Measurements from ENCODE around the gene KRTAP10-7.
"Not testable (repeated sequence)": the region's sequence is repeated elsewhere in the genome, so short reads cannot be mapped to it uniquely, and the experiment has no call there.

The KRTAP10-7 gene

GRCh38 chr21:44571296-44571695, 29.1 kb upstream of the KRTAP10-7 start:
- in situ Hi-C loops (cut with MboI; ENCODE audit: low sequenced_read_pairs): no loop called here

- in situ Hi-C loops (cut with MboI; ENCODE audit: low sequenced_read_pairs): no loop called here
Observed at GRCh38 chr21:44571844-44572782, 28.3 kb upstream of the KRTAP10-7 start.

DNA sequence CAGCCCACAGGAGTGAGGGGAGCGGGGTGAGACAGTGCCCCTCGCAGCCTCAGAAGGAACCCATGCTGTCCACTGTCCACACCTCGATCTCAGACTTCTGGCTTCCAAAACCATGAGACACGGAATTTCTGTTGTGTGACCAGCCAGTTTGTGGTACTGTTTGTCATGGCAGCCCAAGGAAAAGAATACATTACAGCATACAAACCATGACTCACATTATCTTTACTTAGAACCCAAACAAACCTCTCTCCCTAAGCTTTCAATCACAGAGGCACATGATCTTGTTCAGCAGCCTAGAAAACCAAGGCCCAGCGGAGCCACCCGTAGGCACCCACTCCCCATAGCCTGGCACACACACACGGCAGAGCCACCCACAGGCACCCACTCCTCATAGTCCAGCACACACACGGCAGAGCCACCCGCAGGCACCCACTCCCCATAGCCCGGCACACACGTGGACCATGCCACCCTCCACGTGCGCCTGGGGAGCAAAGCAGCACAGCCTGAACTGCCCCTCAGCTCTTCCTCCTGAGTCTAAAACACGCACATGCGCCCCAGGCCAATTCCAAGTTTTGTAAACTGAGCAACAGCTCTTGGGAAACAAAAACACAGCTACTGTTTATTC, 27.3 kb upstream of the KRTAP10-7 start:
- in situ Hi-C loops (cut with MboI; ENCODE audit: low sequenced_read_pairs): no loop called here

DNA sequence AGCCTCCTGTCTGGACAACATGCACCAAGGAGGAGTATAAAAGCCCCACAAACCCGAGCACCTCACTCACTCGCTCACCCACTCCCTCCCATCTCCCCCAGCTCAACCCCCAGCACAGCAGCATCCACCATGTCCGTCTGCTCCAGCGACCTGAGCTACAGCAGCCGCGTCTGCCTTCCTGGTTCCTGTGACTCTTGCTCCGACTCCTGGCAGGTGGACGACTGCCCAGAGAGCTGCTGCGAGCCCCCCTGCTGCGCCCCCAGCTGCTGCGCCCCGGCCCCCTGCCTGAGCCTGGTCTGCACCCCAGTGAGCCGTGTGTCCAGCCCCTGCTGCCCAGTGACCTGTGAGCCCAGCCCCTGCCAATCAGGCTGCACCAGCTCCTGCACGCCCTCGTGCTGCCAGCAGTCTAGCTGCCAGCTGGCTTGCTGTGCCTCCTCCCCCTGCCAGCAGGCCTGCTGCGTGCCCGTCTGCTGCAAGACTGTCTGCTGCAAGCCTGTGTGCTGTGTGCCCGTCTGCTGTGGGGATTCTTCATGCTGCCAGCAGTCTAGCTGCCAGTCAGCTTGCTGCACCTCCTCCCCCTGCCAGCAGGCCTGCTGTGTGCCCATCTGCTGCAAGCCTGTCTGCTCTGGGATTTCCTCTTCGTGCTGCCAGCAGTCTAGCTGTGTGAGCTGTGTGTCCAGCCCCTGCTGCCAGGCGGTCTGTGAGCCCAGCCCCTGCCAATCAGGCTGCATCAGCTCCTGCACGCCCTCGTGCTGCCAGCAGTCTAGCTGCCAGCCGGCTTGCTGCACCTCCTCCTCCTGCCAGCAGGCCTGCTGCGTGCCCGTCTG, 26.6 kb upstream of the KRTAP10-7 start, which contains the start of gene KRTAP10-4:
Gene KRTAP10-4 (plus strand): TSS at position 100 of the 827 bp plus-strand sequence. CDS start 30 bp downstream, at position 130.
- in situ Hi-C loops (cut with MboI; ENCODE audit: low sequenced_read_pairs): not testable (repeated sequence)

GRCh38 chr21:44574457-44575306, 25.7 kb upstream of the KRTAP10-7 start:
- in situ Hi-C loops (cut with MboI; ENCODE audit: low sequenced_read_pairs): no loop called here

DNA sequence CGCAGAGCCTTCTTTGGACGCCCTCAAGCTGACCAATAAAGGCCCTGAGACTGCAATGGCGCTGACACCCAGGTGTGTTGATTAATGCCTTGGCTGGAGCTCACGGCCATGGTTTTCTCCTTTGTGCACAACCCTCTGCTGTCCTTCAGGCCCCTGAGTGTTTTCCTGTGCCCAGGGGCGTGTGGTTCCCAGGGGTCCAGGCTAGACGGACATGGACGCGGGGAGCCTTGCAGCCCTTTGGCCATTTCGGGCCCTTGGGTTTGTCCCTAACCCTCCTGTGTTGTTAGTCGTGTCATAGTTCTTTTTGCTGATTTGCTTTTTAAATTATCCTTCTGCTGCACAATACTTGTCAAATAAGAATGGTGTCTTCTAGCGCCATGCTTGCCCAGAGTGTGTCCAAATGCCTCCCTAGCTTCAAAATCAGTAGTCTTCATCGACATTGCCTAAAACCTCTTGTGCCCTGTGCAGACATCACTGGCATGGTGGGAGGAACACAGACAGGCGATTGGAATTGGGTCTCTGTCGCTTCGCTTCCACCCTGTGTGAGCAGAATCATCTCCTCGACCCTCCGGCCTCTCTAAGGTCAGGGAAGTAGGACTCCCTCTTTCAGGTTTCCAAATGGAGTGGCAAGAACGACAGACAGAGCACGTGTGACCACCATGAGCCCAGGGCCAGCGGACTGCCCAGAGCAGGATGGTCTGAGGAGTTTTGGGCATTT, 24.9 kb upstream of the KRTAP10-7 start:
- in situ Hi-C loops (cut with MboI; ENCODE audit: low sequenced_read_pairs): no loop called here

GRCh38 chr21:44576025-44576420, 24.4 kb upstream of the KRTAP10-7 start:
- in situ Hi-C loops (cut with MboI; ENCODE audit: low sequenced_read_pairs): no loop called here

DNA sequence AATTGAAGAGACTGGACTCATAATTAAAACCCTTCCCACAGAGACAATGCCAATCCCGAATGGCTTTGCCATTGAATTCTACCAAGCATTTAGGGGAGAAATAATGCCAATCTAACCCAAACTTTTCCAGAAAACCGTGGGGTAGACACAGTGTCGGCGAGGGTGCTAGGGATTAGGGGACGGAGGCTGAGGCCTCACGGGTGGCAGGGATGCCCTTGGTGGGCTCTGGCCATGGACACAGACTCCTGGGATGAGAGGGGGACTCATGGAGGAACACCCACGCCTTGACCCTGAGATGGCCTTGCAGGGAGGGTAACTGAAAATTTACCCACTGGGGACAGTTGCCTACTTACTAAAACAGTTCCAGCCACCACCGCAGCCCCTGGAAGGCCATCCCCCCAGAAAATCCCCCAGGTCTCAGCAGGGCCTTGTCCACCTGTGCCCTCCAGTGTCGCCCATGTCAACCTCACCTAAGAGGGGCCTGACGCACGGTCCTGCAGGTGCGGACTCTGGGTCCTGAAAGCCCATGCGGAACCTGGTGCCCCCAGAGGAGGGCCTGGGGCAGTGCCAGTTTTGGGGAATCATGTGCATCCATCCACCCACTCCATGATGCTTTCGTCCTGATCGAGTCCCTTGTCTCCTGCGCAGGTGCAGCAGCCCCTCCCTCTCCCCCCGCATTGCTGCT, 21.9 kb upstream of the KRTAP10-7 start:
- in situ Hi-C loops (cut with MboI; ENCODE audit: low sequenced_read_pairs): no loop called here

- in situ Hi-C loops (cut with MboI; ENCODE audit: low sequenced_read_pairs): no loop called here
Observed at GRCh38 chr21:44579056-44579832, 21.2 kb upstream of the KRTAP10-7 start.

DNA sequence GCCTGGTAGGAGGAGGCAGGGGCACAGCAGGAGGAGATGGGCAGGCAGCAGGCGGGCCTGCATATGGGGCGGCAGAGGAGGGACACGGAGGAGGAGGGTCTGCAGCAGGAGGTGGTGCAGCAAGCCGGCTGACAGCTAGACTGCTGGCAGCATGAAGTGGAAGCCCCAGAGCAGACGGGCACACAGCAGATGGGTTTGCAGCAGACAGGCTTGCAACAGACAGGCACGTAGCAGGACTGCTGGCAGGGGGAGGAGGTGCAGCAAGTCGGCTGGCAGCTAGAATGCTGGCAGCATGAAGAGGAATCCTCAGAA, 20.6 kb upstream of the KRTAP10-7 start:
- in situ Hi-C loops (cut with MboI; ENCODE audit: low sequenced_read_pairs): no loop called here

DNA sequence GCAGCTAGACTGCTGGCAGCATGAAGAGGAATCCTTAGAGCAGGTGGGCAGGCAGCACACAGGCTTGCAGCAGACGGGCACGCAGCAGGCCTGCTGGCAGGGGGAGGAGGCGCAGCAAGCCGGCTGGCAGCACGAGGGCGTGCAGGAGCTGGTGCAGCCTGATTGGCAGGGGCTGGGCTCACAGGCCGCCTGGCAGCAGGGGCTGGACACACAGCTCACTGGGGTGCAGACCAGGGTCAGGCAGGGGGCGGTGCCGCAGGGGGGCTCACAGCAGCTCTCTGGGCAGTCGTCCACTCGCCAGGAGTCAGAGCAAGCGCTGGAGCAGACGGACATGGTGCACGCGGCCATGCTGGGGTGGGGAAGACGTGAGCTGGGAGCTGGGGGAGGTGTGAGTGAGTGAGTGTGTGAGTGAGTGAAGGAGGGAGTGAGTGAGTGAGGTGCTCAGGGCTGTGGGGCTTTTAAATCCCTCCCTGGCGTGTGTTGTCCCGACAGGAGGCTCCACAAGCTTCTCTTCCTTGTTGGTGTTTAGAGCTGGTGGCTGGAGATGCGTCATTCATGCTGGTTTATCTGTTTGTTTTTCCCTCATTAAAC, 20.1 kb upstream of the KRTAP10-7 start, which contains the start of gene KRTAP10-5:
Gene KRTAP10-5 (minus strand): TSS at position 374 of the 591 bp plus-strand sequence. CDS start 26 bp downstream, at position 348.
- in situ Hi-C loops (cut with MboI; ENCODE audit: low sequenced_read_pairs): not testable (repeated sequence)

GRCh38 chr21:44581158-44581557, 19.2 kb upstream of the KRTAP10-7 start:
- in situ Hi-C loops (cut with MboI; ENCODE audit: low sequenced_read_pairs): no loop called here

DNA sequence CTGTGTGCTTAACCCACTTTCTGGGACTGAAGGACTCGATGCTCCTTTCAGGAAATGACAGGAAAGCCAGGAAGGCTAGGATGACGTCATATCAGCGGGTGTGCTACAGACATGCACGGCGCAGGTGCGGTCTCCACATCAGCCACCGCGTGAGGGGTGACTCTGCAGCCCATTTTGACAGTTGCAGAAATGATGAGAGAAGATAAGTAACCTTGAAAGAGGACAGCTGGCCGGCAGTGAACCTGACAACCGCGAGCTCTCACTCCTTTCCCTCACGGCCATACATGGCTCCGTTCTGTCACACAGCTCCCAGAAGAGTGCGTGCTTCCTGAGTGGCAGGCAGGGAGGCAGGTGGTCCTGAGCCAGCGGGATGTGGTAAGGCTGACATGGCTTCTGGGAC, 18.3 kb upstream of the KRTAP10-7 start:
- in situ Hi-C loops (cut with MboI; ENCODE audit: low sequenced_read_pairs): no loop called here

- in situ Hi-C loops (cut with MboI; ENCODE audit: low sequenced_read_pairs): no loop called here
Observed at GRCh38 chr21:44583089-44583799, 17.2 kb upstream of the KRTAP10-7 start.

DNA sequence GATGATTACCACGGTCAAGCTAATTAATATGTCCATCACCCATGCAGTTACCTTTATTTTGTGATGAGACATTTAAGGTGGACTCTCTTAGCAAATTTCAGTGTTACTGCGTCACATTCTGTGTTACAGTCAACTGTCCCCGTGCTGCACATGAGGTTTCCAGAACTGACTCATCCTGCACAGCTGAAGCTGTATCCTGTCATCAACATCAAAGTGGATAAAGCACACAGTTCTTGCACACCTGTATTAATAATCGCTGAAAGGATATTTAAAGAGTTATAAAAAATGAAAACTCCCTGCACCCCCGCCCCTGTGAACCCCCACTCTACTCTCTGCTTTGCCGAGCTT, 16.6 kb upstream of the KRTAP10-7 start:
- in situ Hi-C loops (cut with MboI; ENCODE audit: low sequenced_read_pairs): no loop called here

- in situ Hi-C loops (cut with MboI; ENCODE audit: low sequenced_read_pairs): no loop called here
Observed at GRCh38 chr21:44585892-44586291, 14.5 kb upstream of the KRTAP10-7 start.

GRCh38 chr21:44589094-44589493, 11.3 kb upstream of the KRTAP10-7 start:
- in situ Hi-C loops (cut with MboI; ENCODE audit: low sequenced_read_pairs): no loop called here

Data from hTERT RPE-1 (cell line).